ENCODE measurements around the gene AAMP.

The AAMP gene

DNA sequence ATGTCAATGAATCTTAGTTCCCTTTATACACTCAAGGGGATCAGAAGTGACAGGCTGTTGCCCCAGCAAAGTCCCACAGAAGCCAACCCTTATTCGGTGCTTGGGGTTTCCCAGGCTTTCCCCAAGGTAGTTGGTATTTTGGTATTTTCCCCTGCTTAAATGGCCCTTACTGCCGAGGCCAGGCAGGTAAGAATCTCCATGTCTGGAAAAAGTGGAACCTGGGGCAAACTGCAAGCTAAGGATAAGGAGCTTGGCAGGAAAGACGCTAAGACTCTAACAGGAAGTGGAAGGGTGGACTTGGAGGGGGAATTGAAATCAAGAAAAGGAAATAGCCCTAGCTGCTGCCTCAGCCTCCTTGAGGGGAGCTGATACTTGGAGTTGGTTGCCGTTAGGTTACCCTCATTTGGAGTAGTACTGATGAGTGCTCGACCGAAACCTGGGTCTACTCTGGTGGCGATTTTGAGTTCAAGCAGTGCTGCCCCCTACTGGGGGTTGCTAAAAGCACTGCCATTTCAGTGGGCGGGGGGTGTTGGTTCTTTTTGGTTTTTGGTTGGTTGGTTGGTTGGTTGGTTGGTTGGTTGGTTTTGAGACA lies 12.5 kb downstream of the AAMP start:
- DNase-seq = no peak

DNA sequence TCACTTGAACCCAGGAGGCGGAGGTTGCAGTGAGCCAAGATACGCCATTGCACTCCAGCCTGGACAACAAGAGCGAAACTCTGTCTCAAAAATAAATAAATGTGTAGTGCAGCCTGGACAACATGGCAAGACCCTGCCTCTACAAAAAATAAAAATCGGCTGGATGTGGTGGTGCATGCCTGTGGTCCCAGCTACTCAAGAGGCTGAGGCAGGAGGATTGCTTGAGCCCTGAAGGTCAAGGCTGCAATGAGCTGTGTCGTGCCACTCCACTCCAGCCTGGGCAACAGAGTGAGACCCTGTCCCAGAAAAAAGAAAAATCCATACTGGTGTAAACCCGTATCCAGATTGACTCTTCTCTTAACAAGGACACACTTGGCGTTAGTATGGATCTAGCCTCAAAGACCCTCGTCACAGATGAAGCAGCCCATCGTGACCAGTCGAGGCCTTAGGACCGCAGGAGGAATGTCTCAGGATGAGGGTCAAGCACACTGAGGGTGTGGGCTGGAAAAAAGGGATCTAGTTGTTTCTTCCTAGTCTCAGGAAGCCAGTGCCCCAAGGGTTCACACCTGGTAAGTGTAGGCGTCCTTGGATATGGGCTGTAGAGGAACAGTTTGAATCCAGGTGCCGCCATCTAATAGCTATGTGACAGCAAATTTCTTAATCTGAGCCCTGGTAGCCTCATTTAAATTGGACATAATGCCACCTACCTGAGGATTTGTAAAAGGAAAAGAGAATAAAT lies 13.2 kb downstream of the AAMP start:
- no peak for DNase-seq

DNA sequence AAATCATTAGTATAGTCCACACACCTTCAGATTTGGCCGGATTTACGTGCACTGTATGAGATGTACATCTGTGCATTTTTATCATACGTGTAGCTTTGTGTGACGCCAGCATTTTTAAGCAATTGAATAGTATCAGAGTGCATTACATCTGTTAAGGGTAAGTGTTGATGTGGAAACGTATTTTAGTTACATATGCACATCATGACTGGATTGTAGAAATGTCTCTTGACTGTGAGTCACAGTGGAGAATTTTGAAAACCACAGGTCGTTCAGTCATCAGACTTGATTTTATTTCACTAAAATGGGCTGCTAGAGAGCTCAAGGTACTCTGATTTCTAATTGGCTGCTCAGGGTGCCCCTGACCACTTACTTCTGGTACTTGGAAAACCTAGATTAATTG lies 14.5 kb downstream of the AAMP start:
- DNase-seq = no peak

- no peak for DNase-seq
These were observed 16.7 kb downstream of the AAMP start for GRCh38 chr2:218253232-218253625.

GRCh38 chr2:218252509-218253231 lies 17.3 kb downstream of the AAMP start:
- no peak for DNase-seq

GRCh38 chr2:218249691-218250090 lies 20.2 kb downstream of the AAMP start:
- no peak for DNase-seq

- DNase-seq = no peak
These were observed 24.7 kb downstream of the AAMP start for GRCh38 chr2:218245214-218245613.

- no peak for DNase-seq
These were observed 25.3 kb downstream of the AAMP start for GRCh38 chr2:218244665-218245064.

DNA sequence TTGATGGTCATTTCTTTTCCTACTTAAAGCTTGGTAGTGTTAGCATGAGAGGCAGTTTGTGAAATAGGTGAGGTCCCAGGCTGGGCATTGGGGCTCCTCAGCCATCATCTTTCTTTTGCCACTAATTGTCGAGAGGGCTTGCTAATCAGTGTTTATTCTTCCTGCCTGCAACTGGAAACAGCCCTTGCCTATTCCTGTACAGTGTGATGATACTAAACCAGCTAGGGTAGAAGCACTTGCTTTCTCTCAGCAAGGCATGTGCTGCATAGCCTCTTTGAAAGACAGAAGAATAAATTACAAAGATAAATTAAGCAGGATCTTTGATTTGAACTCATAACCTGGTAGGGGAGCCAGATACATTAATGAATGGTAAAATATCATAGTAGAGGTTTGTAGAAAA lies 25.7 kb downstream of the AAMP start:
- no peak for DNase-seq

GRCh38 chr2:218238887-218239286 lies 31.1 kb downstream of the AAMP start:
- DNase-seq = no peak

DNA sequence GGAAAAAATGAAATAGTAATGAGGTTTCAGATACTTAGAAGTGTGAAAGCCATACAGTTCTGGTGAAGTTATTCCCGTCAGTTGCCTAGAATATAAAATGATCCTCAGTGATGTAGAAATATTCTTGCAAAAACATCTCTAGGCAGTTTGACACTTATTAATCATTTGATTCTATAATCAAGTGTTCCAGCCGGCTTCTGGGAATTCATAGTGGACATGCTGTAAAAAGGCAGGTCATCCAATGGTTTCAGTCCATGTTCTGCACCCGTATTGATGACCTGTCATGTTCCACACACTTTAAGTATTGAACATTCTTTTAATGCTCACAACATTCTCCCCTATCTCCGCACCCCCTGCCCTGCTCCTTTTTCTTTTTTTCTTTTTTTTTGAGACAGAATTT lies 33.1 kb downstream of the AAMP start:
- no peak for DNase-seq

DNA sequence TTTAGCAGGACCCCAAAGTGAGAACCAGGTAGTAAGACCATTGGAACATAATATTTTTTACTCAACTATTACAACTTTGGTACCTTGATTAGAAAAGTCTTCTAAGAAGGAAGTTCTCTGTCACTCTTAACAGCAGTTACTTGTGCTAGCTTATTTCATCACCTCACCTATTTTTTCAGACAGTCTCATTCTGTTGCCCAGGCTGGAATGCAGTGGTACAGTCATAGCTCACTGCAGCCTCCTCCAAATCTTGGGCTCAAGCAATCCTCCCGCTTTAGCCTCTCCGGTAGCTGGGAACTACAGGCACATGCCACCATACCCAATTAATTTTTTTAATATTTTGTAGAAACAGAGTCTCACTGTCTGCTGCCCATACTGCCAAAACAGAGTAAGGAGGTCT lies 34.9 kb downstream of the AAMP start:
- no peak for DNase-seq

DNA sequence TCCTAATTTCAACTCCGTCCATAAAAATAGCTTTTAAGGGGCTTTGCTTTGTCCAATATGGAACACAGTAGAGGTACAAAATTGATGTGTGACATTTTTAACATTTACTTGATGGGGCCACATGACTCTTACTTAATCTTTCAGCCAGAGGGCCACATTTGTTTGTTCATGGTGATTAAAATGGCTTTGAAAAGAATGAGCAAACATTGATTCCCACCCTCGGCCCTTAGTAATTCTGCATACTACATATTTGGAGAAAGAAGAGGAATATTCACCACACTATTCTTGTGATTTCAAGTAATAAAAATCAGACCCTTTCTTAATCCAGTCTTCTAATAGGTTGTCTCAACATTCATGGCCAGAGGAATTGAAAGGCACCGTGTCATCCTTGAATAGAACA lies 35.4 kb downstream of the AAMP start:
- no peak for DNase-seq

DNA sequence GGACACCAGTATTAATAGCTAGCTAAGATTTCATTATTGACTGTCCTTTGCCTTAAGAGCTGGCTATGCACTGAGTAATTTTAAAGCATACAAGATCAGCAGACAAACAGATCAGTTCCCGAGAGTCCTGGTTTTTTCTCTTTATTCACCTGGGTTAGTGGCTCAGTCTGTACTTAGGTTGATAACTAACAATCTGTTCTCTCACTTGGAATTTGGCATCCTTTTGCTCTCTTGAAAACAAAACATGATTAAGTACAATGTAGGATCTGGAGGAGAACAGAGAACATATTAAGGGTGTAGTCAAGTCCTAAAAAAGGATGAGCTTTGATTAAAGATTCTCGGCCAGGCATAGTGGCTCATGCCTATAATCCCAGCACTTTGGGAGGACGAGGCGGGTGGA lies 36.4 kb downstream of the AAMP start:
- DNase-seq = no peak

GRCh38 chr2:218230882-218231281 lies 39.1 kb downstream of the AAMP start:
- DNase-seq = no peak

DNA sequence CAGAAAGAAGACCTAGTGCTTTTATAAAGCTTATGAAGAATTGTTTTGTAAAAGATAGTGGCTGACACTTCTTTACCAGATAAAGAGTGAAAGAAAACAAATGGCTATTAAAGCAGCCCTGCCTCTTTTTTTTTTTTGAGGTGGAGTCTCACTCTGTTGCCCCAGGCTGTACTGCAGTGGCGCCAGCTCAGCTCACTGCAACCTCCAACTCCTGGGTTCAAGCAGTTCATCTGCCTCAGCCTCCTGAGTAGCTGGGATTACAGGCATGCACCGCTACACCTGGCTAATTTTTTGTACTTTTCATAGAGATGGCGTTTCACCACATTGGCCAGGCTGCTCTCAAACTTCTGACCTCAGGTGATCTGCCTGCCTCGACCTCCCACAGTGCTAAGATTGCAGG lies 40.1 kb downstream of the AAMP start:
- no peak for DNase-seq

- no peak for DNase-seq
These were observed 40.7 kb downstream of the AAMP start for GRCh38 chr2:218229239-218229638.

DNA sequence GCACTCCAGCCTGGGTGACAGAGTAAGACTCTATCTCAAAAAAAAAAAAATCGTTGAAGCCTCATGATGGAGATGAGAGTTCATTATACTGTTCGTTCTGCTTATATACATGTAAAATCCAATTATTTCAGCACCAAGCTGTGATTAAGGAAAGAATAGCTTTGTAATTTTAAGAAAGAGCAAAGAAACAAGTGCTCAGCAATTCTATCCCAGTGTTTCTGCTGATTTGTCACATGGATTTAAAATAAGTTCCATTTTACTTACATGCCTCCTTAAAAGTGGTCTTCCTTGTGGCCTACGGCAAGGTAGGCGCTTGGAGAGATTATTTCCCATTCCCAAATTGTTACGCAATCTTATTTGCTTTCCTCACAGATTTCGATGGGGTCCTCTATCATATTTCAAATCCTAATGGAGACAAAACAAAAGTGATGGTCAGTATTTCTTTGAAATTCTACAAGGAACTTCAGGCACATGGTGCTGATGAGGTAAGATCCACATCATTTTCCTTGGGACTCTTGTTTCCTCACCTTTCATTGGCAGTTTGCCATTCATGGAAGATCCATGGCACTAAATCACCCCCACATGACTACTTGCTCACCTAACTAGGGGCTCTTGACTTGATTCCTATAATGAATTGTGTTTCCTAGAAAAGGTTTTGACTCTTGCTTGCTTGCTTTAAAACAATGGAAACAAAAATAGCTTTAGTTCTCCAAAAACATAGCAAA lies 41.4 kb downstream of the AAMP start:
- DNase-seq = no peak

DNA sequence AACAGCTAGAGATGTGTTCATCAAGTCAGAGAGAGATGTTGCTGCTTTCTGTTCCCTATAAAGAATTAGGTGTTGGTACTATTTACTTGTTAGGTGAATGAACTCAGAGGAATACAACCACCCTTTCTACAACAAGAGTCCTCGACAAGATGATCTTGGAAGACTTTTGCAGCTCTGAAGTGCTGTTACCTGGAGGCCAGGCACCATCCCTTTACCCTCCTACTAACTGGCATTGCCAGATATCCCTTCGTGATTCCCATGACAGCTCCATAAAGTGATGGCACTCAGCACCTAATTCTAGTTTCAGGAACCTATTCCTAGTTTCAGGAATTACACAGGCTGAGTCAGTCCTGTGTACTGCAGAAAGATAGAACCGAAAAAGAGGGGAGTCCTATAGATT lies 43.0 kb downstream of the AAMP start:
- no peak for DNase-seq

DNA sequence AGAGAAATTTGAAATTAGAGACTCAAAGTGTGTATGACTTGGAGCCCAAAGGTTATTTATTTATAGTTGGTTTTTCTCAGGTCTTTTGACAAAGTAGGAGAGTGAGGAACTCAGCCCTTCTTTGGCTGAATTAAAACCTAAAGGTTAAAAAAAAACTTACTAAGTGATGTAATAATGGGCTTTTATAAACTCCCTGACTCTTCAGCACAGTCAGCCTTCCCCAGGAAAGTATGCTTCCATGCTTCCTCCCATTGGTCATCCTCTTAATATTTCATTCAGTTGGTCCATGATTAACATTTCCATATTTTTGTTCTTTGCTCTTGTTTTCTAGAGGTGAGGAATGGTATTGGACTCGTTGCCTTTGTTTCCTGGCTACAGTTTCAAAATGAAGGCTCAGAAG lies 45.8 kb downstream of the AAMP start:
- DNase-seq = no peak

- no peak for DNase-seq
These were observed 46.9 kb downstream of the AAMP start for GRCh38 chr2:218223046-218223445.

DNA sequence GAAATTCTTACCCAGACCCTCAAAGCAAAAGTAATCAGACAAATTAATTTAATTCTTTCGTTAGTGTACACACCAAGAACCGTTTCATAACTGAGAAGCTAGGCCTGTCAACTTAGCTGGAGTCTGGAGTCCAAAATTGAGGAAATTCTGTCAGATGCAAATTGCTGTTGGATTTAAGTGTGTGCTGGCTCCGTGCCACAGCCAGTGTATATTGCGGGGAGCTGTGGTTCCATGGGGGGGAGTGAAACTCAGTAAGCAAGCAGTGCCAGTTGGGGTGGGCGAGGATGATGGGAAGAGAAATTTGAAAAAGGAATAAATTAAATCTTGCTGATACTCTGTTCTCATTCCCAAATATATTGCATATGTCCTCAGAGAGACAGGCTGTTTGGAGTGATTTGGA lies 48.9 kb downstream of the AAMP start:
- no peak for DNase-seq

DNA sequence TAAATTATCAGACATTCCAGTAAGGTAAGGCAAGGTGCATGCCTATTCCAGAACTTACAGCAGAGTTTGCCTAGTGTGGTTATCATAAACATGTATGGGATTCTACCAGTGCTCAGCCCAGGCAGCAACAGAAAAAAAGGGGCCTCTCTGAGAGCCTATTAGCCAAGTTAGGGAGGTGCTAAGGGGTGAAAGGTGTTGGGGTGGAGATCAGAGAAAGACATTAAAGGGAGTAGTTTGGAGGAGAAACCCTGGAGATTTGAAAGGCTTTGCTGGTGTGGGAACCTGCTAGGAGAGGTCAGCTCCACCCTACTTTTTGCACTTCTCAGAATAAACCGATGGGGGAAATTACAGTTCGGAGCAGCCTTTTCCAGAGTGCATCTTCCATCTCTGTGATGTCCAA lies 50.0 kb downstream of the AAMP start:
- no peak for DNase-seq

All from left hindlimb (tissue), 1 donor.